ENCODE data around the gene KRT23.

KRT23 gene

GRCh38 chr17:40903129-40903847 is 34.2 kb downstream of the KRT23 start (continued):
- TF ChIP-seq INSM2 (tag by site-specific recombination; IDR thresholded peaks at IDR 0.05) (peak; percentile 69; the same call in 1 of the 2 replicates), ZNF558 (tag by site-specific recombination; IDR thresholded peaks at IDR 0.05) (no peak), ZNF341 (tag by site-specific recombination; IDR thresholded peaks at IDR 0.05; ENCODE audit: low read depth) (no peak), ZNF654 (tag by site-specific recombination; IDR thresholded peaks at IDR 0.05; ENCODE audit: low read depth) (no peak), SP7 (tag by site-specific recombination; IDR thresholded peaks at IDR 0.05) (peak; percentile 68), GLIS1 (tag by site-specific recombination; IDR thresholded peaks at IDR 0.05) (peak; percentile 68), ZNF157 (tag by site-specific recombination; IDR thresholded peaks at IDR 0.05) (no peak)

DNA sequence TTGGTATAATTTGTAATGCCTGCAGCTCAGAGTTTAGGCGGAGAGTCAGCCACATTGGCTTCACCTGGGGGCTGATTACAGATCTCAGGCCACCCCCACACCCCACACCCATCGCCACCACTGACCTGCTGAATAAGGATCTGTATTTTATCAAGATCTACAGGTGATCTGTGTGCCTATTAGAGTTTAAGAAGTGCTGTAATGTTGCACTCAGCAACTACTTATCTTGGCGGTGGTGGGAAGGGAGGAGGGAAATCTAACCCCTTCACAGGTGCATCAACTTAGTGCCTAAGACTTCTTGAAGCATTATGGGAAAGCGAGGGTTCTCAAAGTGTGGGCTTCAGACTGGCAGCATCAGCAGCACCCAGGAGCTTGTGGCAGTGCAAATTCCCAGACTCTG is 34.9 kb downstream of the KRT23 start:
- Histone ChIP-seq H3K9me3 (ENCODE audit: control insufficient read depth, insufficient read depth, low read depth, low read length) (no peaks in the 10 kb centered on the region), H3K4me1 (ENCODE audit: control insufficient read depth, insufficient read depth, low read length) (peaks cover 27% of the 10 kb centered on the region)
- POLR2A ChIA-PET, result interaction anchor here (0.8 kb wide), 1 partner anchor 760 kb away, joined by 3 read pairs; no protein-coding TSS in a partner anchor

DNA sequence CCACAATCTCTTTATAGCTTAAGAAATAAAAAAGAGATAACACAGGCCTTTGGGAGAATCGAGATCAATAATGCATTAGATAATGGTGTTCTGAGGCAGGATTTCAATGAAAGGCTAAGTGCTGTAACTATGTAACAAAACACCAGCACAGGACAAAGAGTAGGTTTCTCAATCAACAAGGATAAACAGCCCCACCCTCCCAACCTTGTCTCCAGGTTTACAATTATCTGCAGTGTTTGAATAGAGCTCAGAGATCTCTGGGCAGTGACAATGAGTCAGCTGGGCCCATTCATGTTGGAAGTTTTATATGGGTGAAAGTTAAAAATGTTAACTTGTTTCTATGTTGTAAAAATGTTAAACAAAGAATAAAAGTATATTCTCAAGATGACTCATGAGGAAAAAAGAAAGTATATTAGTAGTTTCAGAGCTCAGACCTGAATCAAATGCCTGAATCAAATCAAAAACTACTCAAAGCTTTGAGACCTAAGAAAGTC is 35.4 kb downstream of the KRT23 start:
- Histone ChIP-seq H3K36me3 (ENCODE audit: control insufficient read depth in 2 of 2, insufficient read depth in 1 of 2, low read length in 2 of 2) (no peaks in the 10 kb centered on the region), H3K9me3 (ENCODE audit: control insufficient read depth, insufficient read depth, low read depth, low read length) (no peaks in the 10 kb centered on the region), H3K4me3 (ENCODE audit: low read depth, low read length) (no peak overlapping the region), H3K27ac (ENCODE audit: extremely low read depth, low read depth, low read length) (peak overlapping the region; percentile 63; the same call in 1 of the 2 replicates), H3K4me1 (ENCODE audit: control insufficient read depth, insufficient read depth, low read length) (peaks cover 27% of the 10 kb centered on the region)
- peak; percentile 69 for TF ChIP-seq SP7 (tag by site-specific recombination; IDR thresholded peaks at IDR 0.05)
- TF ChIP-seq PRDM10 (tag by site-specific recombination; IDR thresholded peaks at IDR 0.05), result peak; percentile 44; the same call in 1 of the 2 replicates
- TF ChIP-seq, protein P1, sequence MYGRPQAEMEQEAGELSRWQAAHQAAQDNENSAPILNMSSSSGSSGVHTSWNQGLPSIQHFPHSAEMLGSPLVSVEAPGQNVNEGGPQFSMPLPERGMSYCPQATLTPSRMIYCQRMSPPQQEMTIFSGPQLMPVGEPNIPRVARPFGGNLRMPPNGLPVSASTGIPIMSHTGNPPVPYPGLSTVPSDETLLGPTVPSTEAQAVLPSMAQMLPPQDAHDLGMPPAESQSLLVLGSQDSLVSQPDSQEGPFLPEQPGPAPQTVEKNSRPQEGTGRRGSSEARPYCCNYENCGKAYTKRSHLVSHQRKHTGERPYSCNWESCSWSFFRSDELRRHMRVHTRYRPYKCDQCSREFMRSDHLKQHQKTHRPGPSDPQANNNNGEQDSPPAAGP (tag by site-specific recombination; IDR thresholded peaks at IDR 0.05), result 0 out of 2 replicates have a peak, but pooled peaks have one; percentile 27
- TF ChIP-seq ZFP69B (tag by site-specific recombination; IDR thresholded peaks at IDR 0.05), result 0 out of 2 replicates have a peak, but pooled peaks have one; percentile 31
- peak; percentile 74 for TF ChIP-seq PRDM6 (tag by site-specific recombination; IDR thresholded peaks at IDR 0.05)
- 0 out of 2 replicates have a peak, but pooled peaks have one; percentile 15 for TF ChIP-seq ZNF629 (tag by site-specific recombination; IDR thresholded peaks at IDR 0.05)
- TF ChIP-seq KLF1 (tag by site-specific recombination; IDR thresholded peaks at IDR 0.05), result peak; percentile 48
- no peak for TF ChIP-seq ZNF341 (tag by site-specific recombination; IDR thresholded peaks at IDR 0.05; ENCODE audit: low read depth)
- TF ChIP-seq ZNF660 (tag by site-specific recombination; IDR thresholded peaks at IDR 0.05), result 0 out of 2 replicates have a peak, but pooled peaks have one; percentile 29
- peak; percentile 41 for TF ChIP-seq ZBTB17 (tag by site-specific recombination; IDR thresholded peaks at IDR 0.05)
- no peak for TF ChIP-seq ZBTB20 (tag by site-specific recombination; IDR thresholded peaks at IDR 0.05)
- no peak for TF ChIP-seq ZNF530 (tag by site-specific recombination; IDR thresholded peaks at IDR 0.05; ENCODE audit: low read depth)
- ChIA-PET CTCF (interaction anchor here (0.6 to 3.4 kb wide), 13 partner anchors 11 to 766 kb away, joined by 3 to 15 read pairs (median 3); partner anchors contain the start of gene KRT20), POLR2A (interaction anchor here (0.8 kb wide), 1 partner anchor 761 kb away, joined by 3 read pairs; no protein-coding TSS in a partner anchor)

More for the DNA sequence above, 34.9 kb downstream of the KRT23 start:
- no peak overlapping the region for H3K4me3 ChIP-seq (ENCODE audit: low read depth, low read length)
- CTCF ChIA-PET, result interaction anchor here (0.7 to 3.4 kb wide), 10 partner anchors 11 to 765 kb away, joined by 3 to 15 read pairs (median 3); no protein-coding TSS in a partner anchor
- no peak for TF ChIP-seq OSR2 (tag by site-specific recombination; IDR thresholded peaks at IDR 0.05)
- TF ChIP-seq SCRT2 (tag by site-specific recombination; IDR thresholded peaks at IDR 0.05), result peak; percentile 60; the same call in 1 of the 2 replicates
- TF ChIP-seq ZSCAN30 (tag by site-specific recombination; IDR thresholded peaks at IDR 0.05), result no peak
- H3K36me3 ChIP-seq (ENCODE audit: control insufficient read depth in 2 of 2, insufficient read depth in 1 of 2, low read length in 2 of 2), result no peaks in the 10 kb centered on the region
- peak overlapping the region; percentile 63; the same call in 1 of the 2 replicates for H3K27ac ChIP-seq (ENCODE audit: extremely low read depth, low read depth, low read length)

All from HEK293 (cell line).